NB4 (cell line): ENCODE measurements around the gene RXRB.

ENCODE experiments used
- CTCF ChIP-seq: IDR thresholded peaks from one replicate; pipeline ENCODE4 v1.5.1; 2012; ENCODE audit warnings: low read depth, low read length
- MAX ChIP-seq: IDR thresholded peaks from 2 replicates; pipeline ENCODE4 v1.6.1; 2011; ENCODE audit warnings: low read depth, low read length
- MYC ChIP-seq: IDR thresholded peaks from 2 replicates; pipeline ENCODE4 v1.6.1; 2011; ENCODE audit warnings: low read depth, low read length
- POLR2A ChIP-seq: IDR thresholded peaks from 2 replicates; pipeline ENCODE4 v1.6.1; 2011; ENCODE audit warnings: mild to moderate bottlenecking; ENCODE audit not compliant: insufficient read length; ENCODE audit errors: extremely low read depth

- no peak for TF ChIP-seq CTCF
- no peak for TF ChIP-seq POLR2A
- TF ChIP-seq MYC: no peak
- TF ChIP-seq MAX: no peak
Observed at GRCh38 chr6:33171016-33171879, 29.2 kb downstream of the RXRB start.
